CD4-positive, alpha-beta T cell treated with Interleukin-15 for 1 hour (primary cell): Measurements from ENCODE around the gene MEGF6.

Experiments
- DNase-seq: peaks from one replicate; pipeline ENCODE4 v3.0.0-alpha.2; 2020

Gene MEGF6

GRCh38 chr1:3568815-3569435 lies 42.4 kb downstream of the MEGF6 start:
- DNase-seq, result no peak

GRCh38 chr1:3566951-3567804 lies 44.1 kb downstream of the MEGF6 start:
- no peak for DNase-seq

- DNase-seq, result no peak
These were observed 45.1 kb downstream of the MEGF6 start for GRCh38 chr1:3566003-3566885.

GRCh38 chr1:3564921-3565831 lies 46.1 kb downstream of the MEGF6 start:
- DNase-seq, result no peak

GRCh38 chr1:3563610-3564009 lies 47.7 kb downstream of the MEGF6 start:
- no peak for DNase-seq

GRCh38 chr1:3563125-3563524 lies 48.2 kb downstream of the MEGF6 start:
- no peak for DNase-seq

- no peak for DNase-seq
These were observed 48.6 kb downstream of the MEGF6 start for GRCh38 chr1:3562712-3563111.

GRCh38 chr1:3561702-3562101 lies 49.6 kb downstream of the MEGF6 start:
- no peak for DNase-seq

GRCh38 chr1:3560981-3561380 lies 50.3 kb downstream of the MEGF6 start:
- no peak for DNase-seq

- DNase-seq, result no peak
These were observed 50.9 kb downstream of the MEGF6 start for GRCh38 chr1:3560251-3560871.

GRCh38 chr1:3558036-3558726 lies 53.1 kb downstream of the MEGF6 start:
- DNase-seq, result no peak

- no peak for DNase-seq
These were observed 53.9 kb downstream of the MEGF6 start for GRCh38 chr1:3557366-3557765.

GRCh38 chr1:3556336-3556735 lies 55.0 kb downstream of the MEGF6 start:
- DNase-seq, result no peak

GRCh38 chr1:3555131-3555920 lies 56.0 kb downstream of the MEGF6 start:
- DNase-seq, result no peak

GRCh38 chr1:3553940-3554223 lies 57.4 kb downstream of the MEGF6 start:
- no peak for DNase-seq

- no peak for DNase-seq
These were observed 58.0 kb downstream of the MEGF6 start for GRCh38 chr1:3553166-3553939.

- no peak for DNase-seq
These were observed 58.6 kb downstream of the MEGF6 start for GRCh38 chr1:3552751-3553150.

- DNase-seq, result no peak
These were observed 59.1 kb downstream of the MEGF6 start for GRCh38 chr1:3552176-3552575.

GRCh38 chr1:3551711-3552110 lies 59.6 kb downstream of the MEGF6 start:
- no peak for DNase-seq

GRCh38 chr1:3551290-3551678 lies 60.0 kb downstream of the MEGF6 start:
- no peak for DNase-seq
